Measurements from ENCODE around the gene FRYL.

GRCh38 chr4:48633657-48634056 is 146.4 kb downstream of the FRYL start:
- TF ChIP-seq CTCF (IDR thresholded peaks at IDR 0.05; ENCODE audit: low read length) (no peak), EZH2 (IDR thresholded peaks at IDR 0.05; ENCODE audit: borderline replicate concordance, low read length) (no peak)

All from OCI-LY1 (cell line).